HPDE6-E6E7 (cell line): ENCODE results near the gene METTL25B.

Source experiments
- DNase-seq: peaks from one replicate; pipeline ENCODE4 v3.0.0; 2011; ENCODE audit warnings: missing footprints; ENCODE audit errors: extremely low spot score

The METTL25B gene

DNA sequence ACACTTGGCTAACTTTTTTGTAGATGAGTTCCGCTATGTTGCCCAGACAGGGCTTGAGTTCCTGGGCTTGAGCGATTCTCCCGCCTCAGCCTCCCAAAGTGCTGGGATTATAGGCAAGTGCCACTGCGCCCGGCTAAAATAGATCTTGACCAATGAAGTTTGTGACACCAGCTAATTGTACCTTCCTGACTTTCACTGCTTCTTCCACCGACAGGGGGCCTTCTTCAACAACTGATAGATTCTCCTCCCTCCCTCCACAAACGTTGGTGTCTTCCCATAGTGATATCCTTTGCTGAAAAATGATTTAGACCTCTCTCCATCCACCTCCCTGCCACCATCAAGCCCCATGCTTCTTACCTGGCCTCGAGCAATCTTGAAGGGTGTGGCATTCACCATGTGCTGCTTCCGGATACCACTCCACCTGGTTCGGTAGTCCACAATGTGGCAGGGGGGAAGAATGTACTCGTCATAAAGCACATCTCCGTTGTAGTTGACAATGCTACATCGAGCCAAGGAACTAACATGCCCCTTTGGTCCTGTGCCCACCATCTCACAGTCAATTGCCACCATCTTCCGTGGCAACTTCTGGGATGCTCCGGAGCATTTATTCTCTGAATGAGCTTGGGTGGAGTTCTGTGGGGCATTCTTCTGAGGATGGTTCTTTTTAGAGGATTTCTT is 1.6 kb upstream of the METTL25B start:
- DNase-seq = no peak

DNA sequence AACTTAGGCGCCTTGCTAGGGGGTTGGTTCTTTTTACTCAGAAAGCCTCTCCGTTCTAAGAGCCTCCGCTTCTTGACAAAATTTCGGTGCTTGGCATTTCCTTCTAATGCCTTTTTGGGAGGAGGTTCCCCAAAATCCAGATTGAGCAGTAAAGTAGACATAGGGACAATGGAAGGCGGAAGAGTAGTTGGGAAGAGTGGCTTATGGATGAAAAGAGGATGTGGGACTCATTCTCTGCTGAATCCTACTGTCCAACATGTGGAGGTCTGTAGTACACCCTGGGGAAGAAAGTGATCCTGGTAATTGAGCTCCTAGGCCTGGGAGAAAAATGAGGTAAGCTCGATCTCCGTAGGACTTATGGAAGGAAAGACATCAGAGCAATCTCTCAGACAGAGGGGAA is 777 bp upstream of the METTL25B start:
- DNase-seq = no peak

DNA sequence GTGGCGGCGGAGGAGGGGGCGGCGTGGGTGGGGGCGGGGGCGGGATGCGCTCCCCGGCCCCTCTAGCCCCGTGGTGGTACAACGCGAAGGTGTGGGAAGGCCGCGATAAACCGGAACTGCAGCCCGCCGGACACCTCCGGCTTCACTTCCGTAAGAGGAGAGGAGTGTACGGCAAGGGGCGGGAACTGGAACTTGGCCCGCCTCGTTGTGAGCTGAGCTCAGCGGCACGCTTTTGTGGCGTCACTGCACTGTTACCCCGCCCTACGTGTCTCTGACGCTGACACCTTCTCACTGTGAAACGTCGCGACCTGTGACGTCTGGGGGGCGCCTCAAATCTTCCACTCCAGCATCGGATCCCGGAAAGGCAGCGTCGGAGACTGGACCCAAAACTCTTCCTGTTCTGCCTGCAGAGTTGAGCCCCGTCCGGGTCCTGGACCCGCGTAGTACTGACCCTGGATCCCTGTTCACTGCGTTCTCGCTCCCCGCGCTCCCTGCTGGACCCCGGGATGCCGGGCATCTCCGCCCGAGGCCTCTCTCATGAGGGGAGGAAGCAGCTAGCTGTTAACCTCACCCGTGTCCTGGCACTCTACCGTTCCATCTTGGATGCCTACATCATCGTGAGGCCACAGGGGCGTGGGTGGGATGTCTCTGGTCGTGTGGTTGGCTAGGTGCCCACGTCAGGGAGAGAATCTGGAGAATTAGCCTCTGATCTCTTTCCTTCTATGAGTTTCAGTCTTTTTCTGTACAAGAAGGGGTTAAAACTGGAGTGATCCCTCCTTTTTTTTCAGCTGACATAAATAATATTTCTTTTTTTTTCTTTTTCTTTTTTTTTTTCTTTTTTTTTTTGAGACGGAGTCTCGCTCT is 562 bp downstream of the METTL25B start, which contains the start of gene ISG20L2:
Gene ISG20L2, minus strand, starts transcription at position 168 of the 864 bp plus-strand sequence. CDS start 1,114 bp downstream, outside the sequence.
- peak; percentile 93 for DNase-seq

DNA sequence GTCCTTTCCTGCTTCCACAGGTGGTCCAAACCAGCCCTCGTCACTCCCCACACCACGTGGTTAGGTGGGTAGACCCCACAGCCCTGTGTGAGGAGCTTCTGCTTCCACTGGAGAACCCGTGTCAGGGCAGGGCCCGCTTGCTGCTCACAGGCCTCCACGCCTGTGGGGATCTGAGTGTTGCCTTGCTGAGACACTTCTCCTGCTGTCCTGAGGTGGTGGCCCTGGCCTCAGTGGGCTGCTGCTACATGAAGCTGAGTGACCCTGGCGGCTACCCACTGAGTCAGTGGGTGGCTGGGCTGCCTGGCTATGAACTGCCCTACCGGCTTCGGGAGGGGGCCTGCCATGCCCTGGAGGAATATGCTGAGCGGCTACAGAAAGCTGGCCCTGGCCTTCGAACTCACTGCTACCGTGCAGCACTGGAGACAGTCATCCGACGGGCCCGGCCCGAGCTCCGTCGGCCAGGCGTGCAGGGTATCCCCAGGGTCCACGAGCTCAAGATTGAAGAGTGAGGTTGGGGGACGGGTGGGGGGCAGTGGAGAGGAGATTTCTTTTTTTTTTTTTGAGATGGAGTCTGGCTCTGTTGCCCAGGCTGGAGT is 5.8 kb downstream of the METTL25B start:
- no peak for DNase-seq

DNA sequence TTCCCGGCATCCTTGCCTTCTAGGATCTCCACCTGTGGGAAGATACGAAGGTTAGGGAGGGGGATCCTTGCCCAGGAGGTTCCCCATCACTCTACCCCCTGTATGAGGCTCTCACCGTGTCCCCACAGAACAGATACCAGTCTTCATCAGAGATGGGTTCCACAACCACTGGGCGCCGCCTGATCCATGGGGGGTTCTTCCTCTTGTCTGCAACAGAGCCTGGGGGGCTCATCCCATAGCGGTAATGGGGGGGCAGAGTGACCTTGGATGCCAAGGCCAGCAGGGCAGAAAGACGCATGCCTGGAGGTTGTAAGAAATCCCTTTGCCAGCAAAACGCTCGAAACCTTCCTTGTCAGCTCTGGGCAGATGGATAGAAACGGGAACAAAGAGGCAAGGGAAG is 10.1 kb downstream of the METTL25B start:
- no peak for DNase-seq

DNA sequence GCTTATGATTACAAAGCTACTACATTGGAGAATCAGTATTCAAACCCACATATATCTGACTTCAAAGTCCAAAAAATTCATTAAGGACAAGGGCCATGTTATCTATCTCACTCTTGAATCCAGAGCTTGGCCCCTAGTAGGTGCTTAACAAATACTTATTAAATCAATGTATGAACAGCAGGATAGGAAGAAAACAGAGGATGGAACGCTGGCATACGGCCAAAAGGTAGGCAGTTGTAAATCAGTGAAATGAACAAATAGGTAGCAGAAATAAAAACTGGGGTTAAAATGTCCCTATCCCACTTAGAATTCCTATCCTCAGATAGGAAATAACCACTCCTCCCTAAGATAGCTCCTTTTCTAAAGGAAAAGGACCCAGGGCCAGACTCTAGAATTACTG is 10.6 kb downstream of the METTL25B start:
- no peak for DNase-seq

DNA sequence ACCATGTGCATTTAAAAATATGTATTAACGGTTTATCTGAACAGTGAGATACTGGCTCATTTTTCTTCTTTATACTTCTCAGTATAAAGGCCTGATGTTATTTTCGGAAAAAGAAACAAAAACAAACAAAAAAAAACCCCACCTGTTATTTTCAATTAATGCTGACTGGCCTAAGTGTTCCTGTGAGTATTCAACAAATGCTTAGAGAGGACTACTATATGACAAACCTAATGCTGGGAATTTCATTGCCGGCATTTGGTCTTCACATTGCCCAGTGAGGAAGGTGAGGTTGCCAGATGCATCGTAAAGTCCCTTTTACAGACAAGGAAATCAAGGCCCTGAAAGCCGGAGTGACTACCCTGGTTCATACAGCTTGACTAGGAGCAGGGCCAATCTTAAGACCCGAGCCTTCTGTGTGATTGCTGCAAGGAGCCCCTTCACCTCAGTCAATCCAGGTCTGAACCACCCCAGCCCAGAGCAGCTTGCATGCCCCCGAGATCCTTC is 12.0 kb downstream of the METTL25B start:
- DNase-seq = no peak

DNA sequence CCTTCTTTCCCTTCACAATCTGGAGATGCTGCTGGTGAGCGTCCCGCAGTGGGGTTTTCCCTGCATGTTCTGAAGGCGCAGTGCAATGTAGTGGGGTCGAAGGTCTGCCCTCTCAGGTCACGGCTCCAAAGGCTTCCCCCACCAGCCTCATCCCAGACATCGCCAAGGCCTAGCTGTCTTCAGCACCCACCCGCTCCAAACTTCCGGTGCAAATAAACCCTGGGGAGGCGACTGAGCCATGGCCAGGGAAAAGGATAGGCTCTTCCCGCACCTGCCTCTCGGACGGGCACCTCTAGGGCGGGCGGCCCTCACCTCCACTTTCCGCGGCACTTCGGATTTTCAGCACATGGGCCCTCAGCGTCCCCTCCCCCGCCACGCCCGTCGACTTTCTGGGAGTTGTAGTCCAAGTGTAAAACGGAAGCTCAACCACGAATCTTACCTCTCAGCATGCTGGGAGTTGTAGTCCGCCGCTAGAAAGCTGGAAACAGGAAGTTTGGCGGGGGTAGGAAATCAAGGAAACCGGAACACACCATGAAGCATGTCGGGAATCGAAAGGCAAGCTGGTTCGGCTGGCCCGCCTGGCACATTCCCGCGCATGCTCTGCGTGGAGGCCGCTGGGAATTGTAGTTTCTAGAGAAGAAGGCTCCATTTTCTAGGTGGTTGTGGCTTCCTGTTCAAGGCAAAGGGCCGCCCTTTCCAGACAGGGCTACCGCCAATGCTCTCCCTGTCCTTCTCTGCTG is 12.6 kb downstream of the METTL25B start, which contains the start of gene MRPL24:
Gene MRPL24, minus strand, starts transcription at position 348 of the 740 bp plus-strand sequence. CDS start 2,384 bp downstream, outside the sequence.
- peak; percentile 93 for DNase-seq

DNA sequence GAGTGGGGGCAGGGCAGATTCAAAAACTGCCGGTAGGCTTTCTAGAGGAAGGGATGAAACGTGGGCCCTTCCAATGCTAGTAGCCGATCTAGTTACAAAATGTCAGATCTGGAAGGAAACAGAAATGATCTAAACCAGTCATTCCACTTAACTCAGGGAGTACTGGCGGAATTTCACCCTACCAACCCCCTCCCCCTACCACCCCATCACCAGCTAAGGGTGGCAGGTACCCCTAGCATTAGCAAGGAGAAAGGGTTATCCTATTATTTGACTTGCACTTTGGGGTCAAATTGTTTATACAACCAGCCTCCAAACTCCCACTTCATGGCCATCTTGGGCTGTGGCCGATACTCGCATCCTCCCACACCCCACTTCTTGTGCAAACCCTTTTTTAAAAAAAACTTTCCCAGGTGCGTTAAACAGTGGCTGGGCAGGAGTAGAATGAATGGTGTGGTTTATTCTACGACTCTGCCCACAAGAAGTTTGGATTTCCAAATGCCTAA is 13.3 kb downstream of the METTL25B start:
- no peak for DNase-seq

DNA sequence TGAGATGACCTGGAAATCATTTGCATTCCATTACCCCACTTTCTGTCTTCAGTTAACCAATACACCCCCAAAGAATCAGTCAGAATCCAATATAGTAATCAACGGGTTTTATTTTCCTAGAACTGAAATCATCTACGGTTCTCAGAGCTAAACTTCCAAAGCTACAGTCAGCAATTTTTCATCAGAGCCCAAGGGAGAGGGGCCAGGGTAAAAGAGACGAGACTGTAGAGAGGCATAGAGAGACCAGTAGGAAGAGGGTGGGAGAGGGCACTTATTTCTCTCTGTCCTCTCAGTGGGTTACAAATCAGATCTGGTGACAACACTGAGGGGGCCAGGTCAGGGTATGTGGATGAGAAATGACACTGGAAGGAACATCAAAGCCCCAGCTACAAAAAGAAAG is 13.7 kb downstream of the METTL25B start:
- DNase-seq = no peak

DNA sequence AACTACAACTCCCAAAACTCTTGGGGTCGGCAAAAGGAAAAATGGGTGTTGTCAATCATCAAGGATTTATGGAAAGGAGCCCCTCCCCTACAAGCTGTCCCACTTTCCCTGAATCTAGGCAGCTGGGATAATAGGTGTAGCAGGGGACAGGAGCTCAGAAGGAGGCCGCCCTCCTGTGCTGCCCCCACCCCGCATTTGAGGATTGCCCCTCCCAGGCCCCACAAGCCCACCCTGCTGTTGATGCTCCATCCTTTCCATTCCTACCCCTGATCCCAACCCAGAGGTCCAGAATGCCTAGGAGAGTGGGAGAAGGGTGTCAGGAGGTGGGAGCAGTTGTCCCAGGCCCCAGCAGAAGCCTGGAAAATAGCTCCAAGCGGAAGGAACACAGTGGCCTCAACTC is 14.5 kb downstream of the METTL25B start:
- no peak for DNase-seq

DNA sequence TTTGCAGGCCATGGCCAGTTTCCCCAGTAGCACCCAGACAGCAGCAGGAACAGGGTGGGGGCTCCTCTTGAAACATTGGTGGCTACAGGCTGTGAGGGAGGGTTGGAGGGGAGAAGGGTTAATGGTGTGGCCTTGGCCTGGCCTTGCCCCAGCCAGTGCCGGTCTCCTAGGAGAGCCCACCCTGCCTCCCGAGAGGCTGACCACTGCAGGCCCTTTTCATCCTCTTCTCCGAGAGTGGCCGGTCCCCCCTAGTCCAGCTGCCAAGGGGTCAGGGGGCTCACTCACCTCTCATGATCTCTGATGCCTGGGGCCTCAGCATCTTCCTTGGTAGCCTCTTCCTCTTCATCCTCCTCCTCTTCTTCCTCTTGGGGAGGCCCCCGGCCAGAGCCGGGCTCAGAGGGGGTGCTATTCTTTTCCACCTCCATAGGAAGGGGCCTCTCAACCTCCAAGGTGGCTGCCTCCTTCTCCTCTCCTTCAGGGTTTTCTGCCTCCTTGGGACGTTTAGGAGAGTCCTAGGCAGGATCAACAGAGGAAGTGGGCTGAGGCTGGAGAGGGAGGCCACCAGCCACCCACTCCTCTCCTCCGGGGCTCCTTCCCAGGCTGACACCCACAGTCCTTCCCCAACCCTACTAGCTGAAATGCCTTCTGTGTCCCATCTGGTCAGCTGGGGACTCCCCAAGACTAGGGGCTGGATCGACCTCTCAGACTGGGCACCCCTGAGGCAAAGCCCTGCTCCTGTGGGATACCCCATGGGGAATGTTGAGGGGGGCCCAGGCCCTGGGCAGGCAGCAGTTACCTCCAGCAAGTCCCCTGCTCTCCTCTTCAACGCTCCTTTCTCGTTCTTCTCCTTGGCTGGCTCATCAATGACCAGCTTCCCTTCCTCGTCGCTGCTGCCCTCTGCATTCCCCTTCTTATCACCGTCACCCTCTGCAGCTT is 15.4 kb downstream of the METTL25B start:
- no peak for DNase-seq

DNA sequence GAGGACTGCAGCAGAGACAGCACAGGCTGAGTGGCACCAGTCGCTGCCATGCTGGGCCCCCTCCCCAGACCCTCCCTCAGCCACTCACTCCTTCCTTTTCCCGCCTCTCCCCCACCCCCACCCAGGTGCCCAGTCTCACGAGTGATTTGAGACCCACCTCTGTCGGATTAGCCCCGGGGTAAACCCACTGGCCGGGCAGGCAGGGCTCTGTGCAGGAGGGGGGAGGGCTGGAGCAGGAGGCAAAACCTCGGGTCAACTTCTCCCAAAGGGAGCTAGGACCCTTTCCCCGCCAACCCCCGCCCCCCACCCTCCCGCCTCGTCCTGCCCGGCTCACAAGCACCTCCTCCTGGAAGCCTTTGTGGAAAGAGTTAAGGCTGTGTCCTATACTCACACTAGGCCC is 16.1 kb downstream of the METTL25B start:
- no peak for DNase-seq

DNA sequence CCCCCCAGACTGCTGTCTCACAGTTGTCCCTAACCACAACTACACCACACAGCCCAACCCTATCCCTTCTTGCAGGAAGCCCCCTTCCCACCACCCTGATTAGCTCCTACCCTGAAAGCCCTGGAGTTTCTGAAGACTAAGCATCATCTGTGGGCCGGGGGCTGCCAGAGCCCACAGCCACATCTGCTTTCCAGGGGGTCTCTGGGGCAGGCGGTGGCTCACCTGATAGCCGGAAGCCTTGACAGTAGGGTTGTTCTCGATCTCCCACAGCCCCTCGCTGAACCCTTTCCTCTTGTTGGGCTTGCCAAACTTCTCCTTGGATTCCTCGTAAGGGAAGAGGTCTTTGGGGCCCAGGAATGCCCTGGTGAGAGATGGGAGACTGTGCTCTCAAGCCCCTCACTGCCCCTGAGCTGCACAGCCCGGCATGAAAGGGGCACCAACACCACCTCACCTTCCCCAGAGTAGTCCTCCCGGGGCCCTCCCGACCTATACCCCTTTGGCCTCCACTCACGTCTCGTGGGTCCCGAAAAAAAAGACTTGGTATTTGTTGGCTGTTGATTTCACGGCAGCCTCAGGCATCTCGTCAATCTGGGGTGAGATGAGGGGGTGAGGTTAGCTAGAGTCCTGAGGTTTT is 16.6 kb downstream of the METTL25B start:
- no peak for DNase-seq

DNA sequence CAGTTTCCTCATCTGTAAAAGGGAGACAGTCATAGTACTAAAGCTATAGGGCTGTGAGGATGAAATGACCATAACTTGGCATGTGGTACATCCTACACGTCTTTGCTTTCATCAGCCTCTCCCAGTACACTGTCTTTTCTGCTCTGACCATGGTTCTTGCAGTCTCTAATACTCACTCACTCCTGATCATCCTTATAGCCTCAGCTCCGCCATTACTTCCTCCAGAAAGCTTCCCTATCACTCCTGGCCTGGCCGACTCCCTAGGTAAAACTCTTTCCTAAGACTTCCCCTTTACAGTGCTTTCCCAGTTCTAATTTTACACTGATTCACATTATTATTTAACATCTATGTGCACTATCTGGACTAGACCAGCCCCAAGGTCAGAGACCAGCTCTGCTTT is 17.6 kb downstream of the METTL25B start:
- no peak for DNase-seq

DNA sequence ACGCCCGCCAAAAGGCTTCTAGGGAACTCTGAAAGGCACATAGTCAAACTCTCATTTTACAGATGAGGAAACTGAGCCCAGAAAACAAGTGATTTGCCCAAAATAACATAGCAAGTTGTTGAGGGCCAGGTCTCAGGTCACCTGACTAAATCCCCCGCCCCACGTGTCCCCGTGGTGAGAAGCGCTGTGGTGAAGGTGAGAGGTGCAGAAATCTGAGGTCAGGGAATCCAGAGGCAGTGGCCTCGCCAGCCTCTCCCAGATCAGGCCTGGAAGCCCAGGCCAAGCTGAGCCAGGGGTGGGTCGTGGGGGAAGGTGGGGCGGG is 18.1 kb downstream of the METTL25B start:
- no peak for DNase-seq

DNA sequence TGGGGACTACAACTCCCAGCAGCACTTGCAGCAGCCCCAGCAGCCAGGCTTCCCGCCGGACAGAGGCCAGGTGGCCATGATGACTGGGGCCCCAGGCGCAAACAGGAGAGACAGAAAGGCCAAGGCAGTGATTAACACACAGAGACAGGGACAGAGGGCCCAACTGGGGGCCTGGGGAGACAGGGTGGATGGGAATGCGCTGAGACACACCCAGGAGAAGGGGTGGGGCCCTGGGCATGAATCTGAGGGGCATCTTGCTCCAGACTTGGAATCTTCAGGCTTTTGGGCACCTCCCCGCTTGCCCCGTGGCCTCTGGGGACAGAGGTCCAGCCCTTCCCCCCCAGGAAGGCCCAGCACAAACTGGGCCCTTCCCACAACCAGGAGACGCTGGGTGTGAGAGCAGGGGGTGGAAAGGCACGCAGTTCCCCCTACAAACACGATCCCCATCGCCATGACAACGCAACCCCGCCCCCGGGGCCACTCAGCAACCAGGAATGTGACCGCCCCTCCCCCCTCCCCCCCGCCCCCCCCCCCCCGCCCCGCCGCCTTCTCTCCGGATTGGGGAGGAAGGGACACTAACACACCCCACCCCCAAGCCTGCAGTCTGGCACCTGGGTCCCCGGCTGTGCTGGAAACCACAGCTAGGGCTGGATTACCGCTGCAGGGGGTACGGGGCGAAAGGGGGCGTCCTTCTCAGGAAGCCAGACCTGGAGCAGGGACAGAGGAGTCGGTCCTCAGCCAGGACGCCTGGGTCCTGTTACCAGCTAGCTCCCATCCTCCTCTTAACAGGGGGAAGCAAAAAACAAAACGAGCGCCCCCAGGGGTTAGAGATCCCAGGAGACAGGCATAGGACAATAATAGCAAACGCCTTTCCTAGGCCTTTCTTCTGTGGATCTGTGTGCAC is 18.7 kb downstream of the METTL25B start:
- DNase-seq = peak; percentile 85

DNA sequence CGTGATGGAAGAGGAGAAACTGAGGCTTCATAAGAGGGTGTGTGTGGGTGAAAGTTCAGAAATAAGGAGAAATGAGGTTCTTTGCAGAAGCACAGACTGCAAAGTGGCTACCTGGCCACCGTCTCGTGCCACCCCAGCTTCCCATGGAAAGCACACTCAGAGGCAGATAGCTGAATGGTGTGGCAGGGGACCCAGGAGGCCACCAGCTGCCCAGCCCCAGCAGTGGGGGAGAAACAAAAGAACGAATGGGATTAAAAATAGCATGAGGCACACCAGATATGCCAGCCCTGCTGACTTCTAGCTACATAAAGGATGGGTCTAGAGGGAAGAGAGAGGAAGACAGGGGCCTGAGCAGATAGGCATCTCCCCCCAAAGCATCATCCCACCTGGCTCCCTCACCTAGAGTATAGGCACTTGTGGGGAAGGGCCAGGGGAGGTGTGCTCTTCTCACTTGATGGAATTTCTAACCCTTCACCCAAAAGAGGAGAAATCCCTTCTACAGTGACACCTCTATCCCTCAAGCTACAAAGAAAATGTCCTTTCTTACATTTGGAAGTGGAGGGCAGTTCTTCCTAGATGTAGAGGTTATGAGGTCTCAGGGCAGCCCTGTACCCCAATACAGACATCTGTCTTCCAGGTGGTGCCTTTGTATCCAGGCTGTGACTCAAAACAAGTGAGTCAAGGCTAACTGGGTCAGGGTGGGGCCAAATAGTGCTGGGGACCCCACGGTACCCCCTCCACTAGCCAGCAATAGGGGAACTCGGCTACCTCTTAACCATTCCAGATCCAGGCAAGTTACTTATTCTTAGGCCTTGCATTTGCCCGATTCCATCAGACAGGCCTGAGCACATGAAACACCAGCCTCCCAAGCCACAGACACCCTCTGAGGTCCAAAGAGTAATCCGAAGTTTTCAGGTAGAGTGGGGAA is 19.7 kb downstream of the METTL25B start:
- DNase-seq = no peak
